GM18519 (cell line): ENCODE measurements around the gene COL6A2.
"Not testable (repeated sequence)": the region's sequence is repeated elsewhere in the genome, so short reads cannot be mapped to it uniquely, and the experiment has no call there.

Experiments
- ATAC-seq: cut with Tn5 transposase; IDR thresholded peaks from one replicate; pipeline ENCODE4 v1.9.1; 2021; ENCODE audit warnings: mild to moderate bottlenecking, moderate library complexity; ENCODE audit not compliant: unreplicated experiment, low FRiP score

The COL6A2 gene

DNA sequence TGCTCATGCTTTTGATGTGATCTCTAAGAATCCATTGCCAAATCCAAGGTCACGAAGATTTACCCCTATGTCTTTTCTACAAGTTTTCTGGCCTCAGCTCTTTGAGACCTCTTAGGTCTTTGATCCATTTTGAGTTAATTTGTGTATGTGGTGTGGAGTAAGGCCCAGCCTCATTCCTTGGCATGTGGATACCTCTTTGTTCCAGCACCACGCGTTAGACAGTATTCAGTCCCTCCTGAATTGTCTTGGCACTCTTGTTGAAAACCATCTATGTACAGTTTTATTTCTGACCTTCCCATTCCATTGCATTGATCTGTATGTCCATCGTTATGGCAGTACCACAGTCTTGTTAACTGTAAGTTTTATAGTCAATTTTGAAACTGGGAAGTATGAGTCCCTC, 65.5 kb downstream of the COL6A2 start:
- no peak for ATAC-seq

DNA sequence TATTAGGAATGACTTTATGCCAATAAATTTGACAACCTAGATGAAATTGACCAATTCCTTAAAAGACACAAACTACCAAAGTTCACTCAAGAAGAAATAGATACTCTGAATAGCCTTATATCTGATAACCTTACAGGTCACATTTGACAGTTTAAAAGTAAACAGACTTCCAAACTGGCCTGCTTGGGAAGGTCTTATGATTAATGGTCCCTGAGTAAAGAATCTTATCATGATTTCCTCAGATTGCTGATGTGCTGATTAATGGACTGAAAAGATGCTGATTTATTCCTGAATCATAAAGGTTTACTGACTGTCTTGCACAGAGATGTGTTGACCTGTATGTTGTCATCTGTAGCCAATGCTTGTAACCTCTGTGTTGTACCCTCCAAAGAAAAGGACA, 67.2 kb downstream of the COL6A2 start:
- ATAC-seq = no peak

DNA sequence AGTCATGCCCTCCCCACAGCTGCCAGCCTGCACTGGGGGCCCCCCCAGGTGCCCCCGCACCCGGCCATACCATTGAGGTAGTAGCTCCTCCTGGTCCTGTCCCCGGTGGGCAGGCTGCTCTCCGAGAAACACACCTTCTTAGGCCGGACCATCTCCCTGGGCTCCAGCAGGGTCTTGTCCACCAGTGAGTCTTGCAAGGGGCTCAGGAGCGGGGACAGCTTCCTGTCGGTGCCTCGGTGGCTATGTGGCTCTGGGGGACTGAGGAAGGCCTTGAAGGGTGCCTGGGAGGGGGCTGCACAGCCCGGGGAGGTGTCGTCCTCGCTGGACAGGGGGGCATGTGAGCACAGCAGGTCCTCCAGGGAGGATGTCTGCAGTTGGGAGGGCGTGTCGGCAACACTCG, 70.3 kb downstream of the COL6A2 start:
- no peak for ATAC-seq

DNA sequence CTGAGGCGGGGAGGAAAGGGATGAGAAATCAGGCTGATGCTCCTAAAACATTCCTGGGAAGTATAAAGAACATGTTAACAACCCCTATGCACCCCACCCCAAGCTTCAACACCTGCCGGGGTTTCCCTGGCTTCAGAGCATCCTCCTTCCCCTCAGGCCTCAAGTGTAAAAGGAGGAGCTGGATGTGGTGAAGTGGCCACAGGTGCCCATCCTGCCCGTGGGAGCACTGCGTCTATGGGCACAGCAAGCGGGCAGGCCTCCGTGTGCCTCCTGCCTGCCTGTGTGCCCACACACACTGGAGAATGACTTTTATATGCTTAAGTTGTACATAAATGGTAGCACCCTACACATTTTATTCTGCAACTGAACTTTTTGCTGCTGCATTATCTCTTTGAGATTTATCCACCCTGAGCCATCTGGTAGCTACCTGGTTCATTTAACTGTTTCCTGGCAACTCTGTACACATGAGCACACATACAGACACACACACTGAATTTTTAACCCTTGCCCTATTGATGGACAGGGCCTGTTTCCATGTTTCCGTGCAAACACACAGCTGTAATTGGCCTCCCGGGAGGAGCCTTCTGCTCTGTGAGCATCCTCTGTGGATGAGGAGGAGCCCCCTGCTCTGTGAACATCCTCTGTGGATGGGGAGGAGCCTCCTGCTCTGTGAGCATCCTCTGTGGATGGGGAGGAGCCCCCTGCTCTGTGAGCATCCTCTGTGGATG, 70.9 kb downstream of the COL6A2 start:
- ATAC-seq = no peak

DNA sequence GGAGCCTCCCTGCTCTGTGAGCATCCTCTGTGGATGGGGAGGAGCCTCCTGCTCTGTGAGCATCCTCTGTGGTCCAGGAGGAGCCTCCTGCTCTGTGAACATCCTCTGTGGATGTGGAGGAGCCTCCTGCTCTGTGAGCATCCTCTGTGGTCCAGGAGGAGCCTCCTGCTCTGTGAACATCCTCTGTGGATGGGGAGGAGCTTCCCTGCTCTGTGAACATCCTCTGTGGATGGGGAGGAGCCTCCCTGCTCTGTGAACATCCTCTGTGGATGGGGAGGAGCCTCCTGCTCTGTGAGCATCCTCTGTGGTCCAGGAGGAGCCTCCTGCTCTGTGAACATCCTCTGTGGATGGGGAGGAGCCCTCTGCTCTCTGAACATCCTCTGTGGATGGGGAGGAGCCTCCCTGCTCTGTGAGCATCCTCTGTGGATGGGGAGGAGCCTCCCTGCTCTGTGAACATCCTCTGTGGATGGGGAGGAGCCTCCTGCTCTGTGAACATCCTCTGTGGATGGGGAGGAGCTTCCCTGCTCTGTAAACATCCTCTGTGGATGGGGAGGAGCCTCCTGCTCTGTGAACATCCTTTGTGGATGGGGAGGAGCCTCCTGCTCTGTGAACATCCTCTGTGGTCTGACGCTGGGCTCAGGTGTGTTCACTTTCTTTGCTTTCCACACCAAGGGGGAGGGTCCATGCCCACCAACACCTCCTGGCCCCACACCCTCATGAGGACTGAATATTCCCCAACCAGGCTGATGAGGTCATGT, 72.7 kb downstream of the COL6A2 start:
- ATAC-seq = not testable (repeated sequence)

DNA sequence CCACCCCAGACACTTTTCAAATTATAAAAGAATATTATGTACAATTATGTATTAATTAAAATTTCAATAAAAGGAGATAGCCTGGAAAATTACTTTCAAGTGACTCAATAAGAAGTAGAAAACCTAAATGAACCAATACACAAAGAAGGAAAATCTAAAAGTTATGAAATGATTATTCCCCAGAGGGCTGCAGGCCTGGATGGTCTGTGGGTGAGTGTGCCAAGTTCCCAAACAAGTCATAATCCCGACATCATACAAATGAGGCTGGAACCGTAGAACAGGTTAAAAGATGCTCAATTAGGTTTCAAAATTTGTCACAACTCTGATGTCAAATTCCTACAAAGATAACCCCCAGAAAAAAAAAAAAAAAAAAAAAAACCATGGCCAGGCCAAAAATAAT, 73.7 kb downstream of the COL6A2 start:
- no peak for ATAC-seq

DNA sequence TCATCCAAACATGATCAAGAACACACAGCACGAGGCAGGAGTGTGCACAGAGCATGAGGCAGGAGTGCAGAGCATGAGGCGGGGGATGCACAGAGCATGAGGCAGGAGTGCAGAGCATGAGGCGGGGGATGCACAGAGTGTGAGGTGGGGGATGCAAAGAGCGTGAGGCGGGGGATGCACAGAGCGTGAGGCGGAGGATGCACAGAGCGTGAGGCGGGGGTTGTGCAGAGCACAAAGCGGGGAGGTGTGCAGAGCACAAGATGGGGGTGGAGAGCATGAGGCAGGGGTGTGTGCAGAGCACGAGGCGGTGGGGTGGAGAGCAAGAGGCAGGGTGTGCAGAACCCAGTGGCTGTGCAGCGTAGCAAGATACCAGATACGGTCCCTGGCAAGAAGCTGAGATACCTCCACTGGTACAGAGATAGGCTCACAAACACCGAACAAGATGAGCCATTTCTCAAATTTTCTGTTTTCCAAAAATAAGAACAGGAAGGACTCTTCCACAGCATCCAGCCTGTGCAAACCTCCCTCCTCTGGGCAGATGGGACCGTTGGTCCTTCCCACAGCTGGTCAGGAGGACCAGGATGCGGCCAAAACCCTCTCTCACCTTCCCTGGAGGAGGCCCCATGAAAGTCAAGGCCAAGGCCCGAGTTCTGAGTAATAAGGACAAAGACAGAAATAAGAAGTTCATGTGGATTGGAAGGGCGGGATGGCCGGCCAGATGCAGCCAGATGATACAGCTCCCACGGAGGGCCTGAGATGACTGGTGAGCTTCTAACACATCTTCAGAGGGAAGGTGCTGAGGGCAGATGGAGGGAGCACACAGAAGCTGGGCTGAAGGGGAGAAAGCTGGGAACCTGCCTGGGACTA, 74.3 kb downstream of the COL6A2 start:
- no peak for ATAC-seq

DNA sequence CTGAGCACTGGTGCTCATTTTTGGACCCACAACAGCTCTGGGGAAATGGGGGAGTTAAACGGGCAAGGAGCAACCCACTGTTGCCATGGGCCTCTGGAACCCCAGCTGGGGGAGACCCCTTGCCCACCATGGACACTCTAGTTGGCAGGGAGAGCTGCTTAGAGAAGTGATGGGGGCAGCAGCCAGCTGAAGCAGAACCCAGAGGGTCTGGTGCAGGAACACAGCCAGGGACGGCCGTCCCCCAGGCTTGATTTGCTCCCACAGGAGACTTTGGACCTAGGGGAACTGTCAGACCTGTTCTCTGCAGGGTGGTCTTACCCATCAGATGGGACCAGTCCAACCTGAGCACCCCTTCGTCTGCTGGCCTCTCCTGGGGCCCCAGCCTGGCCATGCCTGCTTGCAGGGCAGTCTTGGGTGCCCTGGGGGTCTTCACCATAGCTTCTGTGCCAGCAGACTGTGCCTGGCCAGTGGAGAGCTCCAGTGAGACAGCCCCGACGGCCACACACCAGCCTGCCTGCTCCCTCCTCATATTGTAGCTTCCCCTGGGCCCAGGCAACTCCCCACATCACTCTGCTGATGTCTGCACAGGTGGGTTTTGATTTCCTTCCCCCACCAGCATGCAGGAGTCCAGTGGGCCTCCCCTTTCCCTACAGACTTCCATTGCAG, 75.1 kb downstream of the COL6A2 start:
- no peak for ATAC-seq

DNA sequence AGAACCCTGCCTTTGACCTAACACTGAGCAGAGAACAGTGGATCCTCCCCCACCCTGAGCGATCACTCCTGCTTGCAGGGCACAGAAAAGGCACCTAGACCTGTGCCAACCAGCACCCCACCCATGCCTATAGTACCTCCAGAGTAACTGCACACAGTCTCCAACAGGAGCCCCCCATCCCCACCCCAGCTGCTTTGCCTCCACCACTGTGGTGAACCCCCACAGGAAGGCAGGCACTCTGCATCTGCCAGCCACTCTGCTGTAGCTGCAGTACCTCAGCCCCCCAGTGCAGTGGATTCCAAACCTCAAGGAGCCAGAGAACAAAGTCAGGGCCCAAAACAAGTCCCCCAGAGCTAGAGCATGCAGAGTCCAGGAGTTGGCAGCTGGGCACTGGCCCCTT, 75.7 kb downstream of the COL6A2 start:
- ATAC-seq = no peak

DNA sequence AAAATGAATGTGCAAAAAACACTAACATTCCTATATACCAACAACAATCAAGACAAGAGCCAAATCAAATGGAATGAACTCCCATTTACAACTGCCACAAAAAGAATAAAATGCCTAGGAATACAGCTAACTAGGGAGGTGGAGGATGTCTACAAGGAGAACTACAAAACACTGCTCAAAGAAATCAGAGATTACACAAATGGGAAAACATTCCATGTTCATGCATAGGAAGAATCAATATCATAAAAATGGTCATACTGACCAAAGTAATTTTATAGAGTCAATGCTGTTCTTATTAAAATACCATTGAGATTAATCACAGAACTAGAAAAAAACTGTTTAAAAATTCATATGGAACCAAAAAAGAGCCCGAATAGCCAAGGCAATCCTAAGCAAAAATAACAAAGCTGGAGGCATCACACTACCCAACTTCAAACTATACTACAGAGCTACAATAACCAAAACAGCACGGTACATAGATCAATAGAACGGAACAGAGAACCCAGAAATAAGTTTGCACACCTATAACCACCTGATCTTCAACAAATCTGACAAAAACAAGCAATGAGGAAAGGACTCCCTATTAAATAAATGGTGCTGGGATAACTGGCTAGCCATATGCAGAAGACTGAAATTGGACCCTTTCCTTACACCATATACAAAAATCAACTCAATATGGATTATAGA, 78.7 kb downstream of the COL6A2 start:
- ATAC-seq = not testable (repeated sequence)

DNA sequence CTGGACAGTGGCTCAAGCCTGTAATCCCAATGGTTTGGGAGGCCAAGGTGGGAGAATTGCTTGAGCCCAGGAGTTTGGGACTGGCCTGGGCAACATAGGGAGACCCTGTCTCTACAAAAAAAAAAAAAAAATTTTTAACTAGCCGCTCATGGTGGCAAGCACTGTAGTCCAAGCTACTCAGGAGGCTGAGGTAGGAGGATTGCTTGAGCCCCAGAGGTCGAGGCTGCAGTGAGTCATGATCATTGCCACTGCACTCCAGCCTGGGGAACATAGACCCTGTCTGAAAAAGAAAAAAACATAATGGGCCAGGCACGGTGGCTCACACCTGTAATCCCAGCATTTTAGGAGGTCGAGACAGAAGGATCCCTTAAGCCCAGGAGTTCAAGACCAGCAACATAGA, 81.0 kb downstream of the COL6A2 start:
- no peak for ATAC-seq
